GDM1 (cell line): ENCODE data around the gene THAP3.
"Not testable (repeated sequence)": the region's sequence is repeated elsewhere in the genome, so short reads cannot be mapped to it uniquely, and the experiment has no call there.

ENCODE experiments used
- DNase-seq: peaks from one replicate; lab custom pipeline; 2025; lab: John Stamatoyannopoulos, UW

The THAP3 gene

DNA sequence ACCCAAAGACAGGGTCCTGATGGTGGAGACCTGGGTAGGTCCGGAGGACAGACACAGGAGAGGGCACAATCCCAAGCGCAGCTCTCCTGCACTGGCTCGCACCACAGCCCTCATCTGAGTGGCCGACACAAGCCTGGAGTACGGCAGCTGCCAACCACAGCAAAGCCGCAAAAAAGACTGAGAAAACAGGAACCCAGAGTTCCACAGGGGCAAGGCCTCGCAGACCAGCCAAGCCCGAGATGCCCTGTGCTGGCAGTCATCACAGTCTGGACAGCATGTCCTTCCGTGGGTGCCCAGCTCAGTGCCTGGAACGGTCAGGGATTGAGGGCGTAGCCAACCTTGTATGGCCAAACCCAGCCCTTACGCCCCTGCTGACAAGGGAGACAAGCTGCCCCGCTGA is 33.4 kb upstream of the THAP3 start:
- DNase-seq = peak; percentile 69

DNA sequence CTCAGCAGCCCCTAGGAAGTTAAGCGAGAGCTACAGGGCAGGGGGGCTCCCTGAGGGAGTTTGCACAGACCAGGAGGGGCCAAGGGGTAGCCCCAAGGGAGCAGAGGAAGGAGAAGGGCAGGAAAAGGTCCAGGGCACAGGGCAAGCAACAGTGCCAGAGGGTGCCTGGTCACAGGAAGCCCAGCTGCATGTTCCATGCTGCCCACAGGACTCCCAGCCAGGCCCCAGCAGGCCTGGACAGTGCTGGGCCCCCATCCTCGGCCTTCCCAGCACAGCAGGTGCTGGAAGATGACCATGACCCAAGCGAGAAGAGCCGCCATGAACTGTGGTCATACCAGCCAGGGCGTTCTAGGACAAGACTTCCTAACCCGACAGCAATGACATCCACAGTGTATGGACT is 33.0 kb upstream of the THAP3 start:
- DNase-seq = no peak

DNA sequence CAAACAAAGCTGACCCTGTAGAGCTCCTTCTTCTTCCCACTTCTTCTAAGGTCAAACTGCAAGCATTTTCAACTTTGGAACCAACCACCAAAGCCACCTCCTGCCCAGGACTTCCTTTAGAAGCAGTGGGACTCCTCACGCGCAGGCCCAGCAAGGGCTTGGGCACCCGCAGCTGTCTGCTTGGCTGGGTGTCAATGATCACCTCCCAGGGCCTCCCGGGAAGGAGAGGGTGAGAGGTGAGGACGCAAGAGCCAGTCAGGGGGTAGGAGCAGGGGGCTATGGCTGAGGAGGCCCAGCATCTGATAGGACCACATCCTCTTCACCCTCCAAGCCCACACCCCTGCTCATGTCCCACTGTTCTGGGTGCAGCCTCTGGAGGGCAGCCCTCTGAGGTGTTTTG is 32.2 kb upstream of the THAP3 start:
- DNase-seq = no peak

DNA sequence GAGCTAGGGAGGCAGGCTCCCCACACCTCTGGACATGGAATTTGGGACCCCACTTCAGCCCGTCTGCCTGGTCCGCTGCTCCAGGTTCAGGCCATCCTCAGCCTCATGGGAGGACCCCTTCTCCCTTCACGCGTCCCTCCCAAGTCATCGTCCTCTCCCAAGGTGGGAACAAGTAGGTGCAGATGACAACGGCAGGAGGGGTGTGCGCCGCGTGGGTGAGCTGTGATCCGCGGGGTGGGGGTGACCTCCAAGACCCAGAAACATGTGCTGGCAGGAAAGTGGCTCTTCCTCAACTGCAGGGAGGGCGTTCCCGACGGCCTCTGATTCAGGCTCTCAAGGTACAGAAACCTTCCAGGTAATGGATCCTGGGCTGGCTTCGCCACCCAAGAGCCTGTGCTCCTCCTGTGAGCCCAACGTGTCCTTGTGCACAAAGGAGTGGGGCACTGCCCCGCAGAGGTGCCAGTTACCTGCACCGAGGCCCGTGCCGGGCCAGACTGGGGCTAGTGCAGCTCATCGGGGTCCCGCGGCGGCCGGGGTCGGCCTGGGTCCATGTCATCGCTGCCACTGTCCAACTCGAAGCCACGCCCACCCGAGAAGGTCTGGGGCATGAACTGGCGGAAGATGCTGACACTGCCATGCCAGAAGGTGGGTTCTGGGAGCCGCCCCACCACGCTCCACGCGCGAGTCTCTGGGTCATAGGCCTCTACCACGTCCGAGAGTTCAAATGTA is 31.6 kb upstream of the THAP3 start:
- DNase-seq = no peak

DNA sequence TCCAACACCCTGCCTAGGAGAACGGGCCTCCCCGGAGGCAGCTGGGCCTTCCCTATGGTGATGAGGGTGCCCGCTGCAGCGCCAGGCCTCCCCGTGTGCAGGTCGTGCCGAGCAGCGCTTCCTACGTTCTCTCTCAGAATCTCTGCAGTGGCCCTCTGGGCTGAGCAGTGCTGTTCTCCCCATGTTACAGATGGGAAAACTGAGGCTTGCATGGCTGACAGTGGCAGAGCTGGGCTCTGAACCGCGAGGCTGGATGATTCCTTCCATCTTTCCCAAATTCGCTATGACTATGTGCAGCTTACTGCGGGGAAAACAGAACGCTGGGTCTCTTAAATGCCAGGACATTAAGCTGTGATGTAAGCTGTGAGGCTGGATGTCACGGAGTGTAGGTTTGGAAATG is 30.9 kb upstream of the THAP3 start:
- no peak for DNase-seq

DNA sequence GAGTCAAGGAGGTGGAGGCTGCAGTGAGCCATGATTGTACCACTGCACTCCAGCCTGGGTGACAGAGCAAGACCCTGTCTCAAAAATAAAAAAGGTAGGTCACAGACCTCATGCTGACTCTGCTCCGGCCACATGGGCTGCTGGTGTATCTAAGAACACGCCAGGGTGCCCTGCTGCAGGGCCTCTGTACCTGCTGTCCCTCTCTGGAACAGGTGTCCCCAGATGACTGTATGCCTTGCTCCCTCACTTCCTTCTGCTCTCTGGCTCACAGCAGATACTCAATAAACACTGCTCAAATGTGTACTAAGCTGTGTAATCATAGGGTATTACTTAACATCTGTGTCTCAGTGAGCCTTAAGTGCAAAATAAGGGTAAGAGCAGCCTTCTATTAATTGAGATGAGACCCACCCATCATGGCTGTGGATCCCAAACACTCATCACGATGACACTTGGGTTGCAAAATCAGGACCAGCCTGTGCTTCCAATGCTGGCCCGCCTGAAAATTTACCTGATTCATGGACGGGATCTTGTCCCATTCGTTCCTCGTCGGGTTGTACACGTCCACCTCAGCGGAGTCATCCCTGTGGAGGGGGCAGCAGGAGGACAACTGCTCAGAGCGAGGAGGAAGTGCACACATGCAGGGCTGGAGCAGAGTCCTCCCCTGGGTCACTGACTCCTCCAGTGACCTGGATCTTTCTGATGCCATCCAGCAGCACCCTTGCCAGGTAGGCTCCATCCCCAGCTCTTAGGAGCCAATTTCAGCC is 29.5 kb upstream of the THAP3 start:
- no peak for DNase-seq

DNA sequence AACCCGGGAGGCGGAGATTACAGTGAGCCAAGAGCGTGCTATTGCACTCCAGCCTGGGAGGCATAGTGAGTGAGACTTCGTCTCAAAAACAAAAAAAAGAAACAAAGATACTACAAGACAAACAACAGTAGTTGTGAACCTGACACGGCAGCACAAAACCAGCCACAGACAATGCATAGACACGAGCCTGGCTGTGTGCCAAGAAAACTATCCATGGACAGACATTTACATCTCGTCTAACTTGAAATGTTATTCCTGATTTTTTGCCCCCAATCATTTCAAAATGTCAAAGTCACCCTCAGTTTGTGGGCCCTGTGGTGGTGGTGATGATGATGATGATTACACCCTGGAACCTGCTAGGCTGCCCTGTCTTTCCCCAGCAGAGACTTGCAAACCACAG is 28.3 kb upstream of the THAP3 start:
- no peak for DNase-seq

DNA sequence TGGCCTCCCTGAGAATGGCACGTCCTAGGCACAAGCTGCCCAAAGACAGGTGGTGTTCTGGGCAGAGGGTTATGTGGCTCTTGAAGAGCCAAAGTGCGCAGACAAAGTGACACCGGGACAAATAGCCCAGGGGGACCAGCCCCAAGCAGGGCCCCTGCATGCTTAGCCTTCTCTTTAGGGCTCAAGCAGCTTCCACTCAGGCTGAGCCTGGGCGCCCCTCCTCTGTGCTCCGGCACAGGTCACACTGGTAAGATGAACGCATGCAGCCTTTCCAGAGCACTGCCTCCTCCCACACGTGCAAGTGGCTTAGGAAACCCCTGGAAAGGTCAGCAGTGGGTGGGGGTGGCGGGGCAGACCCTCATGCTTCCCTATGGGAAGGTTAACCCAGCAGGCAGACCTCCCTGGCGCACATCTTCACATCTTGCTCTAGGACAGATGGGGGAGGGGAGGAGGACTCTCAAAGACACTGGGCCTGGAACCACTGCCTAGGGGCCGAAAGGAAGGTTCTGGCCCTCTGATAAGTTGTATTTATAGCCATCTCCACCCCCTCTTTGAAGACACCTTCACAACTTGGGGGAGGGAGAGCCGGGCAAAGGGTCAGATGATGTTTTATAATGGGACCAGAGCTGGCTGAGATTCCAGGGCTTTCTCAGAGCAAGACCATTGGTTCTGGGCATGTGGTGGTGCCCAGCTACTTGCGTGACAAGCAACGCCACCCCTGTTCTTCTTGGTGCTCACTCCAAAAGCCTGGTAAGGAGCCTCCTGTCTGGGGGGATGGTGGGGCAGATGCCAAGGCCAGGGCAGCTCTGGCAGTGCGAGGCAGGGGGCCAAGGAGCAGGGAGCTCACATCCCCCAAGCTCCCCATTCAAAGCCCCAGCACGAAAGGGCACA is 27.5 kb upstream of the THAP3 start:
- no peak for DNase-seq

DNA sequence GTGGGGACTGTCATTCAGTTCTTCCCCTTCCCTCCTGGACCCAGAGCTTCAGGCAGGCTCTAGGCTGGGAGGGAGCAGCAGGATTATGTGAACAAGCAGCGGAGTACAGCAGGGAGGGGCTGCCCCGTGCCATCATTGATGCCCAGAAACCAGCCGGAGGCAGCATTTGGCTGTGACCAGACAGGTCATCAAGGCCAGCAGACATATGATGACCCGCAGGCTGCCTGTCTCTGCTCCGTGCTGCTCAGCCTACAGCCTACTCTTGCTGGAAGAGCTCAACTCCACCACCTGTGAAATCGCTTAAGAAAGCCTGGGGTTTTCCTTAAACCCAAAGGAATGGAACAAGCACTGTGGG is 26.9 kb upstream of the THAP3 start:
- DNase-seq = no peak

DNA sequence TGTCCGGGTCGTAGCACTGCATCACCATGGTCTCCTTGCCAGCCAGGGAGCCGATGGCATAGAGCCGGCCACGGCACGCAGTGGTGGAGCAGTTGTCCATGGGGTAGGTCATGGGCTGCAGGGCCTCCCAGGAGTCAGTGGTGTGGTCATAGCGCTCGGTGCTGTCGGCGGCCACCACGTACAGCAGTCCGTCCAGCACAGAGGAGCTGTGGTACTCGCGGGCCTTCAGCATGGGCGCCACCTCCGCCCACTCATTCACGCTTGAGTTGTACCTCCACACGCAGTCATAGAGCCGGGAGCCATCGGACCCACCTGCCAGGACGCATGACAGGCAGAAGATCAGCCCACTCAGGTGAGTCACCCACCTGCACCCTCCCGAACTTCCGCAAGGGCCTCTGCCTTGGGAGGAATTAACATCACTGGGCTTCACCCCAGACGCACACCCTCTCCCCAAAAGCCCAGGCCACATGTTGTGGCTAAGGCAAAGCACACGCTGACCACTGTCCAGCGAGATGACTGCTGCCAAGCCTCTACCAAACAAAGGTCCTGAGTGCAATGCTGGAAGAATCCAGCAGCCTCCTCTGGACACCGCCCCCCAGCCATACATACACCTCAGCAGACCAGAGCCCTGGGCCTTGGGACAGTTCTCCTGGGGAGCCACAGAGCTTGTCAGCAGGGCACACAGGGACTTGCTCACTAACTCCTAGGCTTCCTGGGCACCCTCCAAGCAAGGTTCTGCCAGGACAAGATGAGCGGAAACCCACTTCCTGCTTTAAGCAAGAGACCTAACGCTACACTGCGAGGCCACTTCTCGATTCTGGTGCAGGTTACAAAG is 25.3 kb upstream of the THAP3 start:
- peak; percentile 67 for DNase-seq

DNA sequence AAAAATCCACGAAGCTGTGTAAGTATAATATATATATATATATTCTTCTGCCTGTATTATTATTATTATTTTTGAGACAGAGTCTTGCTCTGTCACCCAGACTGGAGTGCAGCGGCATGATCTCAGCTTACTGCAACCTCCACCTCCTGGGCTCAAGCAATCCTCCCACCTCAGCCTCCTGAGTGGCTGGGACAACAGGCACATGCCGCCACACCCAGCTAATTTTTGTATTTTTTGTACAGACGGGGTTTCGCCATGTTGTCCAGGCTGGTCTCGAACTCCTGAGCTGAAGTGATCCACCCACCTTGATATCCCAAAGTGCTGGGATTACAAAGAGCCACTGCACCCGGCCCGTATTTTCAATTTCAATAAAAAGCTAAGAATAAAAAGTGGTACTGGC is 24.7 kb upstream of the THAP3 start:
- DNase-seq = not testable (repeated sequence)

DNA sequence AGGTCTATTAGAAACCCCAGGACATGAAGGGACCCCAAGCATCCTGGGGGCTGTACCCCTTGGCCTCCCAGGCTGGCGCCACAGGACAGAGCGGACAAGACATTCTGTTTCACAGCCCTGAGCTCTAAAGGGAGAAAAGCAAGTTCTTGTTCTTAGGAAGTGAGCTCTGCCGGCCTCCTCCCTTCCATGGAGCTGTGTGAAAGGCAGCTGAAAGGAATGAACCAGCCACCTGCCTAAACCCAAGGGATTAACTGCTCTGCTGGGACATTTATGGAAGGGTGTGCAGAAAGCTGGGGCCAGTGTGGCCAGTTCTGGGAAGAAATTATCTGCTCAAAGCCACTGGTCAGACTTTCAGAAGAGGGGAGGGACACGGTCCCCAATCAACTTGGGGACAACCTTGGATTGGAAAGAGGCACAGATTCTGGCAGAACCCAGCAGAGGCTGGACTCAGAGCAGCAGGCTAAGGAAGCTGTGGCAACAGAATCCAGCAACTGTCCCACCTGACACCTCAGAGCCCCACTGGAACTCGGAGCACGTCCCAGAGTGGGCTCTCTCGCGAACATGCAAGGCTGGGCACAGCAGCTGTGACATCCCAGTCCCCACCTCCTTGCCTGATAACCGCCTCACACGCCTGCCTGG is 24.1 kb upstream of the THAP3 start:
- no peak for DNase-seq

DNA sequence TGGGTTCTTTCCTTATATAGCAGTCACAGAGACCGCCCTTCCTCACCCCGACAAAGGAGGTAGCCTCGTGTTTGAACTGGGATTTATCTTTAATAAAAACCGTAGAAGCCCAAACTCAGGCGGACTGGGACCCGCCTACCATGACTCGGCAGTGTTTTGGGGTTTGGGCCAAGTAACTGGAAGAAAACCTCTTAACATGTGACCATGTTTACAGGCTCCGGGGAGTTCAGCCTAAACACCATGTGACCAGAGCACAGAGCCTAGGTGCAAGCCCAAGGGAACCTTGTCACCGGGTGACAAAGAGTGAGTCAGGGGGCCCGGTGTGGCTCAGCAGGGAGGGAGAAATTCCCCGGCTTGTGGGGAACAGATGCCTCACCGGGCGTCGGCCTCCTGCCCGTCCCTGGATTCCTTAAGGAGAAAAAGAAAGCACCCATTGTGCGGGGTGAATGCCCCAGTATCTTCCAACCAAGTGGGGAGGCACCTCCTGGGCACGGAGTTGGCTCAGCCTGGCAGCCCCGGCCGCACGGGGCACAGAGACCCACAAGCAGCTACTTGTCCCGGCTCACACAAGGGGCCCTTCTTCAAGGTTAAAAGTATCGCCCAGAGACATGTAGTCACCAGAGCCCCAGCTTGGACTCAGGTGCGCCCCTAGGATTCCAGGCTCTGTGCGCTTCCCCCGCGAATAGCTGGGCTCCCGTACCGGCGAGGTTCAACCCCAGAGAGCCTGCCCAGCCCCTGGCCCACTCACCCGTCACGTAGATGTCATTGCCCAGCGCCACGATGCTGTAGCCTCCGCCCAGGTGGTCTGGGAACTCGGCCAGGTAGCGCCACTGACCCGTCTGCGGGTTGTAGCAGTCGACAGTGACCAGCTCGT is 23.4 kb upstream of the THAP3 start:
- peak; percentile 29 for DNase-seq

DNA sequence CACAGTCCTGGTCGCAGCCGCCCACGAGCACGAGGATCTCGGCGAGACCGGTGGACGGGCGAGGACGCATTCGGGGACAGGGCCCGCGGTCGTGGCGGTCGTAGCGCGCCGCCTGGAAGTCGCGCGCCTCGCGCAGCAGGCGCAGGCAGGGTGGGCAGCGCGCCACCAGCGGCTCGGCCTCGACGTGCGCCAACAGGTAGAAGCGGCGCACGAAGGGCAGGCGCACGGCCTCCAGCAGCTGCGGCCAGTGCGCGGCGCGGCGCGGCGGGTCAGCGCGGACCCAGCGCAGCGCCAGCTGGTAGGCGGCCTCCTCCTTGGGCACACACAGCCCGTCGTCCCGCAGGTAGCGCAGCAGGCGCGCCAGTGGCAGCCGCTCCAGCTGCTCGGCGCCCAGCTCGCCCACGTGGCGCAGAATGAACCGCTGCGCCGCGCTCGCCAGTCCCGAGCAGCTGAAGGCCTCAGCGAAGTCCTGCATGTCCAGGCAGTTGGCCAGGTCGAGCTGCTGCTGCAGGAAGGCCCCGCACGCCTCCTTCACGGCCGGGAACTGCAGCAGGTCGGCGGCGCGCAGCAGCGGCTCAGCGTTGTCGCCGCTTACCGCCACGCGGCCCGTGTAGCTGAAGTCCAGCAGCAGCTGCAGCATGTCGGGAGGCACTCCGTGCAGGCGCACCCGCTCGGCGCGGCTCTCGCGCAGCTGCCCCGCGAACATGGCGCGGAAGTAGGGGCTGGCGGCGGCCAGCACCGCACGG is 22.6 kb upstream of the THAP3 start:
- DNase-seq = no peak

DNA sequence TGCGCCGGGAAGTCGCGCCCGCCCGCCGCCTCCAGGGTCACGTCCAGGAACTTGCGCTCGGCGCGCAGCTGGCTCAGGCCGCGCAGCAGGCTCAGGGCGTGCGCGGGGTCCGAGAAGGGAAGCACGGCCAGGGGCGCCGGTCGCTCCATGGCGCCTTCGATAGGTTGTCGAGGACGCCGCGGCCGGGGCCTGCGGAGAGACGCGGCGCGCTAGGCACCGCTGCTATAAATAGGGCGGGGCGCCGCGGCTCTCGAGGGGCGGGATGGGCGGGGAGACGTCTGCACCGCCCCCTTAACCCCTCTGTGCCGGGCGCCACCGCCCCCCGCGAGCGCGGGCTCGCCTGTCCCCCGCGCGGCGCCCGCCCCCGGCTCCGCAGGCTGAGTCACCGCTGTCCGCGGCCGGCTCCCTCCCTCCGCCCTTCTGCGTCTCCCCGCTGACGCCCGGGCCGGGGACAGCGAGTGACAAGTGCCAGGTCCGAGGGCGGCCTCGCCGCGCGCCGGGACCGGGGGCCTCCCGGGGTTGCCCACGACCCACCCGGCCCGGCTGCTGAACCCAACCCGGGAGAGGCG is 21.9 kb upstream of the THAP3 start, which contains the start of gene KLHL21:
Gene KLHL21, minus strand, starts transcription at position 201 of the 569 bp plus-strand sequence. Its CDS starts 52 bp downstream, at position 149.
- peak; percentile 85 for DNase-seq

DNA sequence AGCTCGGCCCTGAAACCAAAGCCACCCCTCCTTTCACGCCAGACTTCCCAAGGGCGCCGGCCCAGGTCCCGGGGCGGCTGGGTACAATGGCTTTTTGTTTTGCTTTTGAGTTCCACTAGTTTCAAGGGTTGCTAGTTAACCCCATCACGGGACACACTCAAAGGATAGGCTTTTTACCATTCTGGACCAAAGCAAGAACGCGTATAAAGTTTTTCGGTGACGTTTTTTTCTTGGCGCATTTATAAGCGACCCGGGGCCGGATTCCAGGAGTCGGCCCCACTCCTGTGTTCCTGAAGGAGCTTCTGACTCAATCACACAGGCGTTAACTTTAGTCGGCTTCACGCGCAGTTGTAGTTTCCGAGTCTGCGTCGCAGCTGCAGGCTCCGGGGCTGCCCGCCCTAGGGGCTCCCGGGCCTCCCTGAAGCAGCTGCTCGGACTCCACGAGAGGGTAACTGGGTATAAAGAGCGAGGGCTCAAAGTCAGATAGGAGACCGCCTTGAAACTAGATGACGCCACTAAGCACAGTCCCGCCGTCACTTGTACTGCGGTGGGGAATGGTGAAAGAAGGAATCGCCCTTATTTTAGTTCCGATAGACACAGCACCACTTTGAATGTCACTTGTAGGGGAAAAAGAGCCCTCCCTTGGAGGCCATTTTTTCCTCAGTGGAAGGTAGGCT is 21.3 kb upstream of the THAP3 start:
- no peak for DNase-seq

DNA sequence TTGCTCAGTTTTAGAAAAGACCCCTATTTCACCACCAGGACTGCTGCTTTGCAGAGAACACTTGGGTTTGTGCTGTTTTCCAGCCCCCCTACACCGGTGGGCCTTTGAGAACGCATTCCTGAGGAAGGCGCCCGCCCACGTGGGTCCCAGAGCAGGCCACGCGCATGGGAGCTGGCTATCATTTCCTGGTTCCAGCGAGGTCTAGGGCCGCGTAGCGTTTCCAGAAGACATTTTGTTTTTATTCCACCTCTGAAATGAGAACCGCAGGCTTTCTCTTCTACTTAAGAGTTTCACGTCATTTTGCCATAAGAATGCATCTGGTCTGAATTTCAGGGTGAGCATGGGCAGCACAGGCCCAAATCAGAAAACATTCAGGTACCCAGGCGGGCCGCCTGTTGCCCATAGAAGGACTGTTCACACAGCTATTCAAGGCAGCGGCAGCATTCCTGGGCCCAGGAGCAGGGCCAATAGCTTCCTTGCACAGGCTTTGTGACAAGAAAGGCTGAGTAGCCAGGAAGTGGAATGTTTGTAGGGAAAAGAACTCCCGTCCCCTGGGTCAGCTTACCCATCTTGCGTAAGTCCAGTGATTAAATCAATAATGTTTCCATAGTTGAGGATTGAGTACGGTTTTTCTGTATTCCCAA is 20.6 kb upstream of the THAP3 start:
- no peak for DNase-seq
